Measurements from ENCODE around the gene NHSL2. TPM values are rescaled to one million over a fixed set of nuclear protein-coding genes. Genes with fewer than 3 reads are reported as not detected.

The NHSL2 gene
- total RNA-seq, 1 experiment from 2014 or later, result 0.58 TPM

DNA sequence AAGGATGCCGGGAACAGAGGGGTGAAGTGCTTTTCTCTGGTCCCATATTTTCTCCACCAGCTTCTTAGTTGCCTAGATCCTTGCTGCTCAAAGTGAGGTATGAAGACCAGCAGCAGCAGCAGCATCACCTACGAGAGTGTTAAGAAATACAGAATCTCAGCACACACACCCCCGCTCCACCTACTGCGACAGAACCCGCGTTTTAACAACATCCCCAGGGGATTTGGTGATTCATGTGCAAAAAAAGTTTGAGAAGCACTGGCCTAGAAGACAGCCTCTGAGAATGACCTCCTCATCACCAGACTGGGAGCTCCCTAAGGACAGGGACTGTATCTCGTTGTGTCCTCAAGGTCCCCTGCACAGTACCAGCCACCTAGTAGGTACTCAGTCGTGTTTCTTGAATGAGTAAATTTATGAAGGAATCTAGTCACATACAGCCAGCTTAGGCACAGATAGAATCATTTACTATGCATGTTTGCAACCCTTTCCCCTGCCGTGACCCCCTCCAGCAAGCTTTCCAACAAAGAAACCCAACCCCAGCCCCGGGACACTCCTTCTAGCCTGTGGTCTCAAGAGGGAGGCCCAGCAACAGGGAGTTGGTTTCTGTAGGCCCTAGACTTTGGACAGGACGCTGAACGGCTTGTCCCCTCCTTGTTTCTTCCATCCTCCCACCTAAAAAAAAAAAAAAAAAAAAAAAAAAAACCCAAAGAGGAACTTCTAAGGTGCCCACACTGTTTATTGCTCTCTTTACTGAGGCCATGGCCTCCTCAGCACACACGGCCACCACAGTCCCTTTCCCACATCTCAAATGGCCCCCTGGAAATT, 199.6 kb downstream of the NHSL2 start:
- CTCF ChIA-PET, result no interaction called here

DNA sequence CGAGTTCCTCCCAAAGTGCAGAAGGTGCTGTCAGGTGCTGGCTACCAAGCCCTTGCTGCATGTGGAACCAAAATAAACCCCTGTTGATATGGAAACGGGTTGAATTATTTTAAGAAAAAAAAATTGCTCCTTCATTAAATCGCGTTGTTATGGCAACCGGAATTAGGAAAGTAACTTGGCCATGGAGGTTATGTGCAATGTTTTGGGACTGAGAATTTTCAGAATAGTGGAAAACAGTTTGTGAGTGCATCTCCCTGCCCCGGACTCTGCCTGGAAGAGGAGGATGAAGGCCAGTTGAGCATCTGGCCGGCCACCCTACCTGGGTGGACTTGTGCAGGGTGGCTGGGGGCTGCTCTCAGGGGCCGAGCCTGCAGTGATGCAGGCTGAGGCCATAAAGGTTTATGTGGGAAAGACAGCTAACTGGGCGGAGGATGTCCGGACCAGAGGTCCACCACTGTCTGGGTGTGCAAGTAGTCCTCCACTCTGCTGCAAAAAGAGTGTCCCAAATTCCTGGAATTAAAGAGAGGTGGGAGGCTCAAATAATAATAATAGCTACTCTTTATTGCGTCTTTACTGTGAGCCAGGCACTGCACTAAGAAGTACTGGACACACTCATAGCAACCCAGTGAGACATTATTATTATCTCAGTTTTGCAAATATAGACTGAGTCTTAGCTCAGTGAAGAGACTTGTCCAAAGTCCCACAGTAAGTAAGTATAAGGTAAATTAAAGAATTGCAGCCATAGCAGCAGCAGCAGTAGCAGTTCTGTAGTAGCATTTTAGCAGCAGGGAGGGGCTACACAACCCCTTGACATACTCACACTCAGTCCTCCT, 200.4 kb downstream of the NHSL2 start:
- CTCF ChIA-PET, result no interaction called here
- DNase-seq (ENCODE audit: low spot score), result no peak

More for the DNA sequence above, 199.6 kb downstream of the NHSL2 start:
- intact Hi-C loops (cut with micrococcal nuclease; ENCODE audit: unreplicated experiment), result no loop called here
- H3K4me1 ChIP-seq (ENCODE audit: insufficient read depth, low read length, poor library complexity, severe bottlenecking), result peaks cover 17% of the 10 kb centered on the region
- POLR2A ChIA-PET (ENCODE audit: low non-redundant PET), result no interaction called here
- H3K36me3 ChIP-seq (ENCODE audit: insufficient read depth, low read length, poor library complexity, severe bottlenecking), result no peaks in the 10 kb centered on the region
- H3K27me3 ChIP-seq (replicated peaks; ENCODE audit: insufficient read depth, low read depth, low read length, poor library complexity), result no peaks in the 10 kb centered on the region
- TF ChIP-seq EZH2 (IDR thresholded peaks at IDR 0.05; ENCODE audit: borderline replicate concordance, low read depth, low read length, poor library complexity, severe bottlenecking), result no peak
- TF ChIP-seq, protein P1, sequence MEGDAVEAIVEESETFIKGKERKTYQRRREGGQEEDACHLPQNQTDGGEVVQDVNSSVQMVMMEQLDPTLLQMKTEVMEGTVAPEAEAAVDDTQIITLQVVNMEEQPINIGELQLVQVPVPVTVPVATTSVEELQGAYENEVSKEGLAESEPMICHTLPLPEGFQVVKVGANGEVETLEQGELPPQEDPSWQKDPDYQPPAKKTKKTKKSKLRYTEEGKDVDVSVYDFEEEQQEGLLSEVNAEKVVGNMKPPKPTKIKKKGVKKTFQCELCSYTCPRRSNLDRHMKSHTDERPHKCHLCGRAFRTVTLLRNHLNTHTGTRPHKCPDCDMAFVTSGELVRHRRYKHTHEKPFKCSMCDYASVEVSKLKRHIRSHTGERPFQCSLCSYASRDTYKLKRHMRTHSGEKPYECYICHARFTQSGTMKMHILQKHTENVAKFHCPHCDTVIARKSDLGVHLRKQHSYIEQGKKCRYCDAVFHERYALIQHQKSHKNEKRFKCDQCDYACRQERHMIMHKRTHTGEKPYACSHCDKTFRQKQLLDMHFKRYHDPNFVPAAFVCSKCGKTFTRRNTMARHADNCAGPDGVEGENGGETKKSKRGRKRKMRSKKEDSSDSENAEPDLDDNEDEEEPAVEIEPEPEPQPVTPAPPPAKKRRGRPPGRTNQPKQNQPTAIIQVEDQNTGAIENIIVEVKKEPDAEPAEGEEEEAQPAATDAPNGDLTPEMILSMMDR (conservative IDR thresholded peaks at IDR 0.05; ENCODE audit: low read depth, low read length), result no peak
- H3K4me3 ChIP-seq (ENCODE audit: low read depth, low read length, poor library complexity, severe bottlenecking), result no peak overlapping the region
- DNase-seq (ENCODE audit: low spot score), result peak; percentile 42
- BruUV-seq (replicated peaks), result no TSS peak
- no peak overlapping the region for H3K27ac ChIP-seq (ENCODE audit: low read depth, low read length, poor library complexity, severe bottlenecking)
- no peaks in the 10 kb centered on the region for H3K9me3 ChIP-seq (ENCODE audit: low read depth, low read length, poor library complexity, severe bottlenecking)

GRCh38 chrX:72113461-72113860, 202.8 kb downstream of the NHSL2 start:
- no peaks in the 10 kb centered on the region for H3K9me3 ChIP-seq (ENCODE audit: low read depth, low read length, poor library complexity, severe bottlenecking)
- intact Hi-C loops (cut with micrococcal nuclease; ENCODE audit: unreplicated experiment), result no loop called here
- peaks cover 28% of the 10 kb centered on the region for H3K4me1 ChIP-seq (ENCODE audit: insufficient read depth, low read length, poor library complexity, severe bottlenecking)
- no peak for TF ChIP-seq EZH2 (IDR thresholded peaks at IDR 0.05; ENCODE audit: borderline replicate concordance, low read depth, low read length, poor library complexity, severe bottlenecking)
- TF ChIP-seq, protein P1 (conservative IDR thresholded peaks at IDR 0.05; ENCODE audit: low read depth, low read length), result no peak
- no peak overlapping the region for H3K27ac ChIP-seq (ENCODE audit: low read depth, low read length, poor library complexity, severe bottlenecking)
- DNase-seq (ENCODE audit: low spot score), result no peak
- no peaks in the 10 kb centered on the region for H3K27me3 ChIP-seq (replicated peaks; ENCODE audit: insufficient read depth, low read depth, low read length, poor library complexity)
- no peaks in the 10 kb centered on the region for H3K36me3 ChIP-seq (ENCODE audit: insufficient read depth, low read length, poor library complexity, severe bottlenecking)
- ChIA-PET POLR2A (ENCODE audit: low non-redundant PET) (no interaction called here), CTCF (no interaction called here)
- no TSS peak for BruUV-seq (replicated peaks)
- no peak overlapping the region for H3K4me3 ChIP-seq (ENCODE audit: low read depth, low read length, poor library complexity, severe bottlenecking)

More for the DNA sequence above, 200.4 kb downstream of the NHSL2 start:
- intact Hi-C loops (cut with micrococcal nuclease; ENCODE audit: unreplicated experiment), result no loop called here
- peaks cover 25% of the 10 kb centered on the region for H3K4me1 ChIP-seq (ENCODE audit: insufficient read depth, low read length, poor library complexity, severe bottlenecking)
- H3K4me3 ChIP-seq (ENCODE audit: low read depth, low read length, poor library complexity, severe bottlenecking), result no peak overlapping the region
- no peaks in the 10 kb centered on the region for H3K27me3 ChIP-seq (replicated peaks; ENCODE audit: insufficient read depth, low read depth, low read length, poor library complexity)
- no TSS peak for BruUV-seq (replicated peaks)
- TF ChIP-seq EZH2 (IDR thresholded peaks at IDR 0.05; ENCODE audit: borderline replicate concordance, low read depth, low read length, poor library complexity, severe bottlenecking), result no peak
- TF ChIP-seq, protein P1 (conservative IDR thresholded peaks at IDR 0.05; ENCODE audit: low read depth, low read length), result no peak
- no peaks in the 10 kb centered on the region for H3K36me3 ChIP-seq (ENCODE audit: insufficient read depth, low read length, poor library complexity, severe bottlenecking)
- POLR2A ChIA-PET (ENCODE audit: low non-redundant PET), result no interaction called here
- no peak overlapping the region for H3K27ac ChIP-seq (ENCODE audit: low read depth, low read length, poor library complexity, severe bottlenecking)
- H3K9me3 ChIP-seq (ENCODE audit: low read depth, low read length, poor library complexity, severe bottlenecking), result no peaks in the 10 kb centered on the region

All from A673 (cell line).